ENCODE data around the gene ZKSCAN8.
"Not testable (repeated sequence)": the region's sequence is repeated elsewhere in the genome, so short reads cannot be mapped to it uniquely, and the experiment has no call there.

The ZKSCAN8 gene

GRCh38 chr6:28141500-28142329 lies at the start of gene ZKSCAN8:
Gene ZKSCAN8, plus strand, starts transcription at chr6:28141883. Its CDS starts 6,525 bp downstream, at chr6:28148408.
- no peaks in the 10 kb centered on the region for H3K9me3 ChIP-seq (ENCODE audit: control insufficient read depth in 1 of 2, low read length in 2 of 2)
- peaks cover 3 to 9% of the 10 kb centered on the region in 2 donors for H3K36me3 ChIP-seq (ENCODE audit: control insufficient read depth in 1 of 2, insufficient read depth in 2 of 2, low read length in 2 of 2)
- H3K27me3 ChIP-seq (ENCODE audit: low read depth, low read length) = no peaks in the 10 kb centered on the region
- H3K4me3 ChIP-seq (ENCODE audit: low read depth in 1 of 2, low read length in 2 of 2) = peak within 1 kb of the TSS; percentile 96 to 98
- peaks cover 14 to 34% of the 10 kb centered on the region in 2 donors for H3K4me1 ChIP-seq (ENCODE audit: control insufficient read depth in 1 of 2, insufficient read depth in 2 of 2, low read length in 2 of 2)
- peak within 1 kb of the TSS; percentile 67 for H3K27ac ChIP-seq (ENCODE audit: low read length)

- not testable (repeated sequence) for H3K9me3 ChIP-seq (ENCODE audit: control insufficient read depth in 1 of 2, low read length in 2 of 2); H3K27me3 ChIP-seq (ENCODE audit: low read depth, low read length)
Observed at GRCh38 chr6:28102222-28102621, 39.5 kb upstream of the ZKSCAN8 start.

GRCh38 chr6:28102699-28103098 lies 39.0 kb upstream of the ZKSCAN8 start:
- H3K4me1 ChIP-seq (ENCODE audit: control insufficient read depth in 1 of 2, insufficient read depth in 2 of 2, low read length in 2 of 2); H3K27me3 ChIP-seq (ENCODE audit: low read depth, low read length); H3K27ac ChIP-seq (ENCODE audit: low read length); H3K9me3 ChIP-seq (ENCODE audit: control insufficient read depth in 1 of 2, low read length in 2 of 2); H3K36me3 ChIP-seq (ENCODE audit: control insufficient read depth in 1 of 2, insufficient read depth in 2 of 2, low read length in 2 of 2); H3K4me3 ChIP-seq (ENCODE audit: low read depth in 1 of 2, low read length in 2 of 2): not testable (repeated sequence)

More at GRCh38 chr6:28102222-28102621, 39.5 kb upstream of the ZKSCAN8 start:
- H3K27ac ChIP-seq (ENCODE audit: low read length); H3K4me3 ChIP-seq (ENCODE audit: low read depth in 1 of 2, low read length in 2 of 2); H3K4me1 ChIP-seq (ENCODE audit: control insufficient read depth in 1 of 2, insufficient read depth in 2 of 2, low read length in 2 of 2); H3K36me3 ChIP-seq (ENCODE audit: control insufficient read depth in 1 of 2, insufficient read depth in 2 of 2, low read length in 2 of 2): not testable (repeated sequence)

- Histone ChIP-seq H3K4me1 (ENCODE audit: control insufficient read depth in 1 of 2, insufficient read depth in 2 of 2, low read length in 2 of 2) (peaks cover 0 to 3% of the 10 kb centered on the region in 2 donors), H3K27ac (ENCODE audit: low read length) (peak overlapping the region; percentile 76), H3K4me3 (ENCODE audit: low read depth in 1 of 2, low read length in 2 of 2) (peak overlapping the region; percentile 70 to 76), H3K36me3 (ENCODE audit: control insufficient read depth in 1 of 2, insufficient read depth in 2 of 2, low read length in 2 of 2) (no peaks in the 10 kb centered on the region), H3K27me3 (ENCODE audit: low read depth, low read length) (no peaks in the 10 kb centered on the region), H3K9me3 (ENCODE audit: control insufficient read depth in 1 of 2, low read length in 2 of 2) (no peaks in the 10 kb centered on the region)
Observed at GRCh38 chr6:28104392-28105244, 37.1 kb upstream of the ZKSCAN8 start.

GRCh38 chr6:28105245-28105639 lies 36.4 kb upstream of the ZKSCAN8 start:
- Histone ChIP-seq H3K27me3 (ENCODE audit: low read depth, low read length) (no peaks in the 10 kb centered on the region), H3K9me3 (ENCODE audit: control insufficient read depth in 1 of 2, low read length in 2 of 2) (no peaks in the 10 kb centered on the region), H3K36me3 (ENCODE audit: control insufficient read depth in 1 of 2, insufficient read depth in 2 of 2, low read length in 2 of 2) (no peaks in the 10 kb centered on the region), H3K27ac (ENCODE audit: low read length) (peak overlapping the region; percentile 76), H3K4me3 (ENCODE audit: low read depth in 1 of 2, low read length in 2 of 2) (peak overlapping the region; percentile 70 to 76), H3K4me1 (ENCODE audit: control insufficient read depth in 1 of 2, insufficient read depth in 2 of 2, low read length in 2 of 2) (peaks cover 0 to 3% of the 10 kb centered on the region in 2 donors)

GRCh38 chr6:28107506-28107905 lies 34.2 kb upstream of the ZKSCAN8 start:
- Histone ChIP-seq H3K4me3 (ENCODE audit: low read depth in 1 of 2, low read length in 2 of 2) (no peak overlapping the region), H3K27me3 (ENCODE audit: low read depth, low read length) (no peaks in the 10 kb centered on the region), H3K27ac (ENCODE audit: low read length) (no peak overlapping the region), H3K36me3 (ENCODE audit: control insufficient read depth in 1 of 2, insufficient read depth in 2 of 2, low read length in 2 of 2) (no peaks in the 10 kb centered on the region), H3K9me3 (ENCODE audit: control insufficient read depth in 1 of 2, low read length in 2 of 2) (no peaks in the 10 kb centered on the region), H3K4me1 (ENCODE audit: control insufficient read depth in 1 of 2, insufficient read depth in 2 of 2, low read length in 2 of 2) (peaks cover 0 to 3% of the 10 kb centered on the region in 2 donors)

- no peak overlapping the region for H3K27ac ChIP-seq (ENCODE audit: low read length)
- no peaks in the 10 kb centered on the region for H3K27me3 ChIP-seq (ENCODE audit: low read depth, low read length)
- no peaks in the 10 kb centered on the region for H3K9me3 ChIP-seq (ENCODE audit: control insufficient read depth in 1 of 2, low read length in 2 of 2)
- H3K4me1 ChIP-seq (ENCODE audit: control insufficient read depth in 1 of 2, insufficient read depth in 2 of 2, low read length in 2 of 2) = no peaks in the 10 kb centered on the region
- H3K4me3 ChIP-seq (ENCODE audit: low read depth in 1 of 2, low read length in 2 of 2) = no peak overlapping the region
- H3K36me3 ChIP-seq (ENCODE audit: control insufficient read depth in 1 of 2, insufficient read depth in 2 of 2, low read length in 2 of 2) = peaks cover 14 to 27% of the 10 kb centered on the region in 2 donors
Observed at GRCh38 chr6:28111964-28112363, 29.7 kb upstream of the ZKSCAN8 start.

GRCh38 chr6:28115799-28116198 lies 25.9 kb upstream of the ZKSCAN8 start:
- H3K4me1 ChIP-seq (ENCODE audit: control insufficient read depth in 1 of 2, insufficient read depth in 2 of 2, low read length in 2 of 2) = no peaks in the 10 kb centered on the region
- no peak overlapping the region for H3K27ac ChIP-seq (ENCODE audit: low read length)
- H3K27me3 ChIP-seq (ENCODE audit: low read depth, low read length) = no peaks in the 10 kb centered on the region
- peaks cover 26 to 49% of the 10 kb centered on the region in 2 donors for H3K36me3 ChIP-seq (ENCODE audit: control insufficient read depth in 1 of 2, insufficient read depth in 2 of 2, low read length in 2 of 2)
- H3K4me3 ChIP-seq (ENCODE audit: low read depth in 1 of 2, low read length in 2 of 2) = no peak overlapping the region
- no peaks in the 10 kb centered on the region for H3K9me3 ChIP-seq (ENCODE audit: control insufficient read depth in 1 of 2, low read length in 2 of 2)

GRCh38 chr6:28117386-28118050 lies 24.2 kb upstream of the ZKSCAN8 start:
- Histone ChIP-seq H3K4me1 (ENCODE audit: control insufficient read depth in 1 of 2, insufficient read depth in 2 of 2, low read length in 2 of 2) (no peaks in the 10 kb centered on the region), H3K27ac (ENCODE audit: low read length) (no peak overlapping the region), H3K9me3 (ENCODE audit: control insufficient read depth in 1 of 2, low read length in 2 of 2) (no peaks in the 10 kb centered on the region), H3K27me3 (ENCODE audit: low read depth, low read length) (no peaks in the 10 kb centered on the region), H3K36me3 (ENCODE audit: control insufficient read depth in 1 of 2, insufficient read depth in 2 of 2, low read length in 2 of 2) (peaks cover 26 to 52% of the 10 kb centered on the region in 2 donors), H3K4me3 (ENCODE audit: low read depth in 1 of 2, low read length in 2 of 2) (no peak overlapping the region)

- Histone ChIP-seq H3K9me3 (ENCODE audit: control insufficient read depth in 1 of 2, low read length in 2 of 2) (no peaks in the 10 kb centered on the region), H3K4me1 (ENCODE audit: control insufficient read depth in 1 of 2, insufficient read depth in 2 of 2, low read length in 2 of 2) (no peaks in the 10 kb centered on the region), H3K4me3 (ENCODE audit: low read depth in 1 of 2, low read length in 2 of 2) (no peak overlapping the region), H3K27me3 (ENCODE audit: low read depth, low read length) (no peaks in the 10 kb centered on the region), H3K36me3 (ENCODE audit: control insufficient read depth in 1 of 2, insufficient read depth in 2 of 2, low read length in 2 of 2) (peaks cover 26 to 52% of the 10 kb centered on the region in 2 donors), H3K27ac (ENCODE audit: low read length) (no peak overlapping the region)
Observed at GRCh38 chr6:28118217-28118616, 23.5 kb upstream of the ZKSCAN8 start.

GRCh38 chr6:28121876-28122275 lies 19.8 kb upstream of the ZKSCAN8 start:
- H3K4me3 ChIP-seq (ENCODE audit: low read depth in 1 of 2, low read length in 2 of 2) = no peak overlapping the region
- H3K4me1 ChIP-seq (ENCODE audit: control insufficient read depth in 1 of 2, insufficient read depth in 2 of 2, low read length in 2 of 2) = peaks cover 0 to 20% of the 10 kb centered on the region in 2 donors
- no peak overlapping the region for H3K27ac ChIP-seq (ENCODE audit: low read length)
- peaks cover 12 to 26% of the 10 kb centered on the region in 2 donors for H3K36me3 ChIP-seq (ENCODE audit: control insufficient read depth in 1 of 2, insufficient read depth in 2 of 2, low read length in 2 of 2)
- H3K27me3 ChIP-seq (ENCODE audit: low read depth, low read length) = no peaks in the 10 kb centered on the region
- no peaks in the 10 kb centered on the region for H3K9me3 ChIP-seq (ENCODE audit: control insufficient read depth in 1 of 2, low read length in 2 of 2)
